HG02798 (cell line): ENCODE measurements around the gene FOXJ3.
"Not testable (repeated sequence)": the region's sequence is repeated elsewhere in the genome, so short reads cannot be mapped to it uniquely, and the experiment has no call there.

Source experiments
- ATAC-seq: cut with Tn5 transposase; IDR thresholded peaks from one replicate; pipeline ENCODE4 v1.9.1; 2021; ENCODE audit warnings: mild to moderate bottlenecking; ENCODE audit not compliant: unreplicated experiment, poor library complexity

The FOXJ3 gene

DNA sequence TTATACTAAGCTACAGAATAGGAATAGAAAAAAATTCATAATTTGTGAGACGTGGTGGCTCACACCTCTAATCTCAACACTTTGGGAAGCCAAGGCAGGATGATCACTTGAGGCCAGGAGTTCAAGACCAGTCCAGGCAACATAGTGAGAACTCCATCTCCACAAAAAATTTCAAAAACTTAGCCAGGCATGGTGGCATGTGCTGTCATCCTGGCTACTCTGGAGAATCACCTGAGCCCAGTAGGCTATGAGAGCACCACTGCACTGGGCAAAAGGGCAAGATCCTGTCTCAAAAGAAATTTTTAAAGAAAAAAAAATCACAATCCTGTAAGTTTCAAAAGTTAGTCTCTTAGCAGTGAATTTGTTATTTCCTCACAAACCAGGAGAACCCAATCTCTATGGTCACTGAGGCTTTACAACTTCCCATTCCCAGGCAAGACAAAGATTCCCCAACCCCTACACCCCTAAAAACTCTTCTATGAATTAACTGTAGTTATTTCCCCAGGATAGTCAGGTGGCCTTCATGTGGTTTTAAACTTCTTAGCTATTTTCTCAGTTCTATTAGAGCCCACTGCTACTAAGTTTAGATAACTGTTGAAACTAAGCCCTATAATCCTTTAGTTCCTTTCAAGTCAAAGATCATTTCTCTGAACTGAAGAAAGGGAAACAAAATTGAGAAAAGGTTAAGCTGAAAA, 74.5 kb downstream of the FOXJ3 start:
- ATAC-seq, result no peak

DNA sequence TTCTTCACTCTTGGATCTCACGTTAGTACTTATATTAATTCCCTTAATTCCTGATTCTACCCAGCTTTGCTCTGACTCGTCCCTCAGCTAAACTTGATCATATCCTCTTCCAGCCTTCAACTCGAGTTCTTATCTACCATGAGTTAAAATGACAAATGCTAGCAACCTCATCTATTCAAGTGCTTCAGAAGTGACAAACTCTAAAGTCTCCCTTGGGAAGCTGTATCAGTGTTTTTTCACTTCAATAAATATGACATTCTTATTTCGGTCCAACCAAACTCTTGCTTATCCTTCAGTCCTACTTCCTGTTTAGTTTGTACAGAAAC, 75.3 kb downstream of the FOXJ3 start:
- no peak for ATAC-seq

DNA sequence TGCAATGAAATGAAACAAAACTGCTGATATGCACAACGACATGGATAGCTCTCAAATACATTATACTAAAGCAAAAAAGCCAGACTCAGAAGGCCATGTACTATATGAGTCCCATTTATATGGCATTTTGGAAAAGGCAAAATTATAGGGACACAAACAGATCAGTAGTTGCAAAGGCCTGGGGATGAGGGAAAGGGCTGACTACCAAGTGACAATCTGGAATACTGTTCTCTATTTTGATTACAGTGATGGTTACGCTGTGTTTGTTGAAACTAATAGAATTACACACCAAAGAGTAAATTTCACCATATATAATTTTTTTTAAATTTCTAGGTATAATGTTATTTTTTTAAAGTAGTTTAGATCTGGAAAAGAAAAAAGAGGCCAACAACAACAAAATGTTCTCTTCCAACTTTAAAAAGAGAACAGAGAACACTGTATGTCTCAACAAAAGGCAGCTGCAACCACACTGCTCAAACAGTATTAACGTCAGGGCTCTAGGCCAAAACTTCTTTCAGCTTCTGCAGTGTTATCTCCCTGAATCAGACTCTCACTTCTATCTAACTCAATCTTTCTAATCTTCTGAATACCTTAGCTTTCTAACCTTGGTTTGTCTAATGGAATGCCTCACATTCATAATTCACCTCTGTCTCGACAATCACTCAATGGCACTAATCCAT, 75.8 kb downstream of the FOXJ3 start:
- peak; percentile 66 for ATAC-seq

DNA sequence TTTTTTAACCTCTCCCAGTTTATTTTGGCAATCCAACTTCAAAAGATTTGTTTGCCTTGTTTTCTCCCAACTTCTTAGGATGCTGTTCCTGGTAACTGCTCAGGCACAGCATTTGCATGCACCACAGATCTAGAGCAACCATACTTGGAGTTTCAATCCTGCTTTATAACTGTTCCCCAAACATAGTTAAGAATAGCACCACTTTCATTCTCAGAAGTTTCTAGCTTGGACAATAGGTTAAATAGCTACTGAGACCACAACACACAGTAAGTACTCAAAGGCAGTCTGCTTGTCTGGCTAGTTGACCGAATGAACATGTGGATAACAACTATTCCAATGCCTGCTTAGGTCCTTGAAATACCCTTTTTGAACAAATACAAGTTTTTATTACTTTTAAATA, 76.8 kb downstream of the FOXJ3 start:
- ATAC-seq, result no peak

DNA sequence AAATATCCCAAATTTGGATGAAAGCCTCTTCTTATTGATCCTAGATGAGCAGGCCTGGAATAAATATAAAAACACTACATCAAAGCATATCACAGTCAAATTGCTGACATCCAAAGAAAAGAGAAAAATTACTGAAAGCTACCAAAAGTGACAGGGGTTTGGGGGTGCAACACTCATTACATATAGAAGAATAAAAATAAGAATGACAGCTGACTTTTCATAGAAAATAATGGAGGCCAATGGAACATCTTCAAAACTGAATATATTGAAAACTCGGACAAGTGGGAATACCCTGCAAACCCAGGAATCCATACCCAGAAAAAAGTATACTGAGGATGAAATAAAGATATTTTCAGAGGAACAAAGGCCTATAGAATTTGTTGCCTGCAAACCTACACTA, 84.0 kb downstream of the FOXJ3 start:
- no peak for ATAC-seq

DNA sequence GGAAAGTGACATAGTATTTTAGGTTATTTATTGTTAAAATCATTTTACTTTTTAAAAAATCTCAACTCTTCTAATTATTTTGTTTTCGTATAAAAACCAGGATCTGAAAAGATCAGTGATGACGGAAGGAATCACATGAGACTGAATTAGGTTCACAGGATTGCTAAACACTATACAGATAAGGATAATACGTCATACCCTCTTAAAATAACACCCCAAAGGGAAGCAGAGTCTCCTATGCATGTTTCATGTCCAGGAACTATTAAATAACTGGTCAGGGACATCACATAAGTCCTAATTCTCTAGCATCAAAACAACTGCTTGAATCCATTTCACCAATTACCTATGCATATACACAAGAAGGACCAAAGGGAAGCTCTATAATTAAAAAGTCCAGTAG, 84.9 kb downstream of the FOXJ3 start:
- no peak for ATAC-seq

DNA sequence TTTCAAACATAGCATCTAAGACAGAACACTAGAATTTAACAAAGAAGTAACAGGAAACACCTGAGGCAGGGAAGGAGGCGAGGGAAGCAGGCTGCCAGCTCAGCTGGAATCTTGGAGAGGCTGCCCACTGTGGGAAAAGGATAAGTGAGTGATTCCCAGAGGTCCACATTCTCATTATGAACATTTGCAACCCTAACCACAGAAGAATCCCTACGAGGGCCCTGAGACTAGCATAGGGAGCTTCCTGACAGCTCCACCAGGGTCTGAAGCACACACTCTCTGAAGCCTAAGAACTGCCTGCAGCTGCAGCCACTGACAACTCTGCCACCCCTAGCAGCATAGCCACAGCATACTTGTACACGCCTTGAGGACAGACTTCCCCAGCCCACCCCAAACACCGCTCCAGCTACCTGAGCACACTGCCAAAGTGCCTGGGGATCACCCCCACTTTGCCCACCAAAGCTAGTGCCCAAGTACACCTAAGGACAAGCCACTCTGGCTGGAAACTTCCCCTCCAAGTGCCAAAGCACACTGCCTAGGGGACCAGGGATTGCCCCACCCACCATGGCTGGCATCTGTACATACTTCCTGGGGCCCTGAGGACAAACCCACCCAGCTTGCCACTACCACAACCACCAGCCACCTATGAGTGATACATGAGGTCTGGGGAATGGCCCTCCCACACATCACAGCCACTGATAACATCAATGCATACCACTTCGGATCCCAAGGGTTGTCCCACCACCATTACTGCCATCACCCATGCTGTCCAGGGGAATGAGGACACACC, 93.9 kb downstream of the FOXJ3 start:
- ATAC-seq, result no peak

DNA sequence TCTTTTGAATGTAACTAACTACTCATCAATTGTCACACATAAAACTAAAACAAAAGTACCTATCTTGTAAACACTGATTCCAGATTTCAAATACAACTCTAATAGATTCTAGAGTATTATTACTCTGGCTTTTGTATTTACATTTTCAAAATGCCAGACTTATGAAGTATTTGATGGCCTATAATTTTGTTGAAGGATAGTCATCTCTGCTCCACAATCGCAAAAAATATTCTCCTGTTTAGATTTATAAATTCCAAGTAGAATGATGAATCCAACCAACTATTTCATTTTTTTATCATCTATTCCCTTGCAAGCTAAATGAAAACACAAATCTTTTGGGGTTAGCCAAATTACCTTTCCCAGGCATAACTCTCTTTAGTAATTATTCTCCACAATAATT, 95.5 kb downstream of the FOXJ3 start:
- no peak for ATAC-seq

DNA sequence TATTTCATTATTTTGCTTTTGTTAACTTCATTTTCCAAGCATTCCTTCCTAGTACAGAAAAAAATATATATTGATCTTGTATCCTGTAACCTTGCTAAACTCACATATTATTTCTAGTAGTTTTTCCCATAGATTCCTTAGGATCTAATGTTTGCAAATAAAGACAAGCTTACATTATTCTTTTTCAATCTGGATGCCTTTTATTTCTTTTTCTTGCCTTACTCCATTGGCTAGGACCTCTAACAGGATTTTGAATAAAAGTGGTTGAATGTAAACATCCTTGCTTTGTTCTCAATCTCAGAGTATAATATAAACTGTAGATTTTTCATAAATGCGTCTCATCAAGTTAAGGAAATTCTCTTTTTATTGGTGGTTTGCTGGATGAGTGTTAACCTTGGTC, 96.0 kb downstream of the FOXJ3 start:
- no peak for ATAC-seq

DNA sequence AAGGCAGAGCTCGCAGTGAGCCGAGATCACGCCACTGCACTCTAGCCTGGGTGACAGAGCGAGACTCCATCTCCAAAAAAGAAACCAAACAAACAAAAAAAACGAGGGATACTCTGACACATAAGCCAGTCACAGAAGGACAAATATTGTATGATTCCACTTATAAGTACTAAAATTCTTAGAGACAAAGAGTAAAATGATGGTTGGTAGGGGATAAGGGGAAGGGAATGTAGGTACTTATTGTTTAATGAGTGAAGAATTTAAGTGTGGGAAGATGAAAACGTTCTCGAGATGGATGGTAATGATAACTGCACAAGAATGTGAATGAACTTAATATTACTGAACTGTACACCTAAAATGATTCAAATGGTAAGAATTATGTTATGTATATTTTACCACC, 103.8 kb downstream of the FOXJ3 start:
- ATAC-seq, result no peak

DNA sequence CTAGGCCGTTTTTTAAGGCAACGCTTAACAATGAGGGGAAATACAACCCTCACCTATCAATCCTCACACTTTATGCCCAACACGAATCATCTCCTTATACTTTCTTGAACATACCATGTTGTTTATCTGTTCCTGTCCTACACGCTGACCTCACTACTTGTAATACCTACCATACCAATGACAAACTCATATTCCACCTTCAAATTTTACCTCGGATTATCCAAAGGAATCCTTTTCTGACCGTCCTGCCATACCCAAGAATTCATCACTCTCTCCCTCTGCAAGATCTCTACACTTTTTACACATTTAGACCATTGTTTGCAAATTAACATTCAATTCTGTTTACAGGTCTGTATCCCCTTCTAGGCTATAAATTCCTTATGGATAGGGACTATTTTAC, 106.1 kb downstream of the FOXJ3 start:
- no peak for ATAC-seq

DNA sequence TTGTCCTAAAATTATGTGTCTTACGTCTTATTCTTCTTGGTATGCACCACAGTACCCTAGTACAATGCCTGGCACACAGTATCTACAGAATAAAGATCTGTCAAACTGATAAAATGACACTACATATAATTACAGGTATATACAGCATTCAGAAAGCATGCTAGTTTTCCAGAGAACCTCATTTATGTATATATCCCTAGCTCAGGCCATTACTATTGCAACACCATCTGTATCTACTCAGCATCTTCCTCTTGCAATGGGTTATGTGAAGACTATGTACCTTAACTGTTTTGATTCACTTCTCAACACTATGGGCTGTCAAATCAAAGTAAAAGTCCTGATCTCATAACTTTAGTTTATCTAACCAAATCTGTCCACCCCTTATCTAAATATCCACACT, 112.0 kb downstream of the FOXJ3 start:
- ATAC-seq, result no peak

DNA sequence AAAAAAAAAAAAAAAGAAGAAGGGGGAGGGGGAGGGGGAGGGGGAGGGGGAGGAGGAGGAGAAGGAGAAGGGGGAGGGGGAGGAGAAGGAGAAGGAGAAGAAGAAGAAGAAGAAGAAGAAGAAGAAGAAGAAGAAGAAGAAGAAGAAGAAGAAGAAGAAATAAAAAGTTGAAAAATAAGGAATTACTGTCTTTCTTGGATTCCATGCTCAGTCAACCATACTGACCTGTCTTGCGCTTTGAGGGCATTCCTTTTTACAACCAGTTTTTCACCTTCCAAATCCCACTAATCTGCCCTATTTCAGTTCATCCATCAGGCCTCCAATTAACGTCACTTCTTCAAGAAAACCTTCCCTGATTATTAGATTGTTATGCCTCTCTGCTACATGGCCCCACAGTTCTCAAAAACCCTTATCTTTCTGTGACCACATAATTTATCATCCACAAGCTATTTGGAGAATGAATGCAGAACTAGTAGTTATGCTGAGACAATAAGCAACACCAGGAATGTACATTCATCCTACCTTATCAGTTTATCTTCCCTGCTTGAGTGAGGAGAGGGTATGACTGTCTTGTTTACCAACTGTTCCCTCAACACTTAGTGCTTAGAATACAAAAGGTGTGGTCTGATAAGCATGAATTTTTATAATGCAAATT, 113.0 kb downstream of the FOXJ3 start:
- no peak for ATAC-seq

DNA sequence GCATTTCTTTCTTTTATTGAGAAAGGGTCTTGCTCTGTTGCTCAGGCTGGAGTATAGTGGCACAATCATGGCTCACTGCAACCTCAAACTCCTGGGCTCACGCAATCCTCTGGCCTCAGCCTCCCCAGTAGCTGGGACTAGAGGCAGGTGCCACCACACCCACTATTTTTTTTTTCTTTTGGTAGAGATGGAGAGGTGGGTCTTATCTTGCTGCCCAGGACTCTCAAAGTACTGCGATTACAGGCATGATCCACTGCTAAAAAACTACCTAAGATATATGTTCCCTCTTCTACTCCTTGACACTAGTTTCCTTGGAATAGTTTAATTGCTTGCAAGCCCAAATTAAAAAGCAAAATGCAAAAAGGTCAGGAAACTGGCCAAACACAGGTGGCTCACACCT, 113.6 kb downstream of the FOXJ3 start:
- ATAC-seq, result no peak

DNA sequence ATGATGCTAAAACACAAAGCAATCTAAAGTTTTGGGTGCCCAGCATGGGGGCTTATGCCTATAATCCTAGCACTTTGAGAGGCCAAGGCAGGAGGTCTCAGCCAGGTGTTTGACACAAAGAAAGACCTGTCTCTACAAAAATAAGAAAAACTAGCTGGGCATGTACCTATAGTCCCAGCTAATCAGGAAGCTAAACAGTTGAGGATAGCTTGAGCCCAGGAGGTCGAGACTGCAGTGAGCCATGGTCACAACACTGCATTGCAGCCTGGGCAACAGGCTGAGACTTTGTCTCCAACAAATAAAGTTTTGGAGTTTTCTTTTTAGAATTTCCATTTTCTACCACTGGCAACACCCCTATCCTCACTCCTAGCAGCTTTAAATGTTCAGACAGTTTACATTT, 115.4 kb downstream of the FOXJ3 start:
- ATAC-seq, result no peak

DNA sequence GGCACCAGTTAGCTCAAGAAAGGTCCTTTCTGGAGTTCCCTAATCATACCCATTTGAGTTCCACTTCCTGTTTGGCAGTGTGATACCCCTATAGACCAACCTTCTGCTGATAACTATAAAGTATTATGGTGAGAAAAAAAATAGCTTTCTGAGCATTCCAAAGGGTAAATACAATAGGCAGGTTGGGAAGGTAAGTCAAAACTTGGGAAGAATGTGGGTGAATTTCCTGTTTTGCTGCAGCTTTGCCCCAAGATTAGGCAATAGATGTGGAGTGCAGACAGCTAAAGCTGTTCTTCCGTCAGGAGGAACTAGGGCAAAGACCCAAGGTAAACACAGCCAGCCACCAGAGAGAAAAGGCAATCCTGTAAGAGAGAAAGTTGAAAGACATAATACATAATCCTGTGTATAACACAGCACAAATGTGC, 120.6 kb downstream of the FOXJ3 start:
- ATAC-seq, result no peak

DNA sequence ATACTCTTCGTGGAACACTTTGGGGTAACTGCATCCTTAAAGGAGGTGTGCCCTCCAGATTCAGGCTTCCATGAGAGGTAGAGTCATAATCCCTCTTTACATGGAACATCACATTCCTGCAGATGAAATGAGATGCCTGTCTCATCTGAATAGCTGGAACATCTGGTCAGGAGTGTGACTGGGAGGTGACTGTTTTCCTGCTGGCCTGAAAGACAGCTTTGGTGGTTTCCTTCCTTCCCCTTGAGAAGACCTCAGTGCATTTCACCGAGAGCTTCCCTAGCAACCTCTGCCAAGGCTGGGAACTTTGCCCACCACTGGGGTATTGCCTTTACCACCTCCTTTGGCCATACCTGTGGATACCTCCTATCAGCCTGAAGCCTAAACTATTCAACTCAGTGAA, 123.8 kb downstream of the FOXJ3 start:
- no peak for ATAC-seq

DNA sequence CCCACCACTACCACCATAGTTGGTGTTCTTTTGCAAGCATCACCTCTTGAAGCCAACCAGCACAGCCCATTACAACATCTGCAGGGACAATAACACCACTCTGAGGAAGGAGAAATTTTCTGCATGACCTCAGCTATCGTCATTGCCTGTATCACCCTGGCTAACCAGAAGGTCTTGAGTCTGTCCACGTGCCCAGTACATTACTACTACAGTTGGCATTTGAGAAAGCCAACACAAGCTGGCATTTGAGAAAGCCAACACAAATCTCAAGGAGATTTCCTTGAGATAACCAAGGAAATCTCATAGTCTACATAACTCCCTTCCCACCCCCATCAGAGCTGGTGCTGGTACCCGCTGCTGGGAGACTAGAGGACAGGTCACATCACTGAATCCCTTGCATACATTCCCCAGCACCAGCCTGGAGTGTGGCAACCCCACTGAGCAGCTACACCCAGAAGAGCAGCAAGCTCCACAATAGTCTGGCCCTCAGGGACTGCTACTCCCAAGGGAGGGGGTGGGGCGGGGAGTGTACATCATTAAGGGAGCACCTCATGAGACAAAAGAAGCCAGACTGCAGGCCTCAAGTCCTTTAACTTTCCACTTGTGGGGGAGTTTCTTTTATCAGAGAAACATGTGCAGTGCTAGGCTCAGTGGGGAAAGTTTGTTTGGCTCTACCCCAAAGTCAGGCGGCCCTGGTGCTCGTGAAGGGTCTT, 124.5 kb downstream of the FOXJ3 start:
- no peak for ATAC-seq

DNA sequence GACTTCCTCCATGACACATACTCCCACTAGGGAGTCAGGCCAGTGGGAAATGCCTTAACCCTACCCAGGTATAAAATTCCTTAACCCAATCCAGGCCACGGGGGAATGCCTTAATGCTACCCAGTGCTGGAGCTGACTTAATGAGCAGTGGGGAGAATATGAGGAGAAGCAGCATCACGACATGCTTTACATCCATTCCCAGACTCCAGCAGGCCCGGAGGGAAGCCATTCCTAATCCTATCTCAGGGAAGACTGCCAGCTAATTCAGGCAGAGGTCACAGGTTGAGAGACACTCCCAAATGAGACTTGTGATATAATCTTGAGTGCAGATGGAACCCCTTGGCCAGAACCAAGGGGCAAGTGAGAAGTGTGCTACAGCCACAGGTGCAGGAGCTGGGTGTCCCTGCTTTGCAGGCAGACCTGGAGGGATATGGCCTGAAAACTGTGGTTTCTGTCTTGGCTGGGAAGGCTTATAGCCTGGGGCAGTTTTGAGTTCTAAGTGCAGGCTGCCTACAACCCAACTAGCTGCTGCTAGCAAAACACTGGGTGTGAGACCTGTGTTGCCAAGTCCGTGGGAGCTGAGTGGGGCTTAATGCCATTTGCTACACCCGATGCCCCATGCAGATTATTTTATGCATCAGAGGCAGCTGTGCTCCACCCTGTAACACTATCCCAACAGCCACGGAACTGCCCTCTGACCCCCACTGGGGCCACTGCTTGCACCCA, 125.3 kb downstream of the FOXJ3 start:
- ATAC-seq, result no peak

DNA sequence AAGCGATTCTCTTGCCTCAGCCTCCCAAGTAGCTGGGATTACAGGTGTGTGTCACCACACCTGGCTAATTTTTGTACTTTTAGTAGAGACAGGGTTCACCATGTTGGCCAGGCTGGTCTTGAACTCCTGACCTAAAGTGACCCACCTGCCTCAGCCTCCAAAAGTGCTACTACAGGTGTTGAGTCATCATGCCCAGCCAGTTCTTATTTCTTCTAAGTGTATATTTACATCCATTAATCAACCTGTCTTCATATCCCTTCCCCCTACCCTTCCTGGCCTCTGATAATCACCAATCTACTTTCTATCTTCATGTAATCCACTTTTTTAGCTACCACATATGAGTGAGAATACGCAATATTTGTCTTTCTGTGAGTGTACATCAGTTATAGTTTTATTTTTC, 128.1 kb downstream of the FOXJ3 start:
- not testable (repeated sequence) for ATAC-seq
